GM21528 (cell line): ENCODE measurements around the gene BAZ2B.

Experiments used
- ATAC-seq: cut with Tn5 transposase; IDR thresholded peaks from one replicate; pipeline ENCODE4 v1.9.1; 2021; ENCODE audit warnings: mild to moderate bottlenecking, moderate library complexity; ENCODE audit not compliant: unreplicated experiment, low FRiP score

BAZ2B gene

DNA sequence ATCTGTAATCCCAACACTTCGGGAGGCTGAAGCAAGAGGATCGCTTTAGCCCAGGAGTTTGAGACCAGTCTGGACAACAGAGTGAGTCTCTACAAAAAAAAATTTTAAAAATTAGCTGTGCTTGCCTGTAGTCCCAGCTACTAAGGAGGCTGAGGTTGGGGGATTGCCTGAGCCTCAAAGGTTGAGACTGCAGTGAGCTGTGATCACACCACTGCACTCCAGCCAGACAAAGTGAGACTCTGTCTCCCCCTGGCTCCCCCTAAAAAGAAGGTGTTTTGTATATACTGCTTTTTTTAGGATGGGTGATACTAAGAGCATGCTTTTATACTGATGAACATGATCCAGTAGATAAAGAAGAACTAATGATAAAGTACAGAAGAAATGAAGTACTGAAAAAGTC lies 145.0 kb downstream of the BAZ2B start:
- no peak for ATAC-seq

DNA sequence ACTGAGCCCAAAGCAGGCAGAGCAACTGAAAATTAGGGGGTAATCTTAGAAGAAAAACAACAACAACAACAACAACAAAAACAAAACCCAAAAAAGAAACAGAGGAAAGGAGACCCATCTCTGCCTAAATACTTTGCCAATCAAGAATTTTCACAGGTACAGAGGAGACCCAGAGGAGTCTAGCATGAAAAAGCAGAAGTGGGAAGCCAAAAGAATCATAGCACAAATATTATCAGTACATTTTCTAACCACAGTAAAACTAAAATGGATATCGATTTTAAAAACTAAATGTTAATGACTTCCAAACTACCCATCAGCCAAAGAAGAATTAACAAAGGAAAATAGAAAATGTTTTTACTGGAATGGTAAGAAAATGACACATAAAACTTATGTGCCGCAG lies 148.1 kb downstream of the BAZ2B start:
- no peak for ATAC-seq

DNA sequence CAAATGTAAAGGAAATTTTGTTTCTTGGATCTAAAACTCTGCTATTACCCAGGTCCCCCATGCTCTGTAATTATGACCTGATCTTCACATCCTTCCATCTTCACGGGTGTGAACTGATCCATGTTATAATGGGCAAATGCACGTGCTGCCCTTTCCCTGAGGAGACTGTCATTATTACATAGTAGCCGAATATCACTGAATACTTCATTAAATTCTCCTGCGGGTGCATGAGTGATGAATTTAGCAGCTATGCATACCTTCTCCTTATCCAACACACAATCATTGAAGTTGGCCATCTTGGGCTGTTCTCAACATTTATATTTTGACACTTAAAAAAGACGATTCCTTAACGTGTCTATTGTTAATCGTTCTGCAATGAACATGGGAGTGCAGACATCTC lies 153.4 kb downstream of the BAZ2B start:
- no peak for ATAC-seq

GRCh38 chr2:159462201-159462785 lies 154.1 kb downstream of the BAZ2B start:
- no peak for ATAC-seq

DNA sequence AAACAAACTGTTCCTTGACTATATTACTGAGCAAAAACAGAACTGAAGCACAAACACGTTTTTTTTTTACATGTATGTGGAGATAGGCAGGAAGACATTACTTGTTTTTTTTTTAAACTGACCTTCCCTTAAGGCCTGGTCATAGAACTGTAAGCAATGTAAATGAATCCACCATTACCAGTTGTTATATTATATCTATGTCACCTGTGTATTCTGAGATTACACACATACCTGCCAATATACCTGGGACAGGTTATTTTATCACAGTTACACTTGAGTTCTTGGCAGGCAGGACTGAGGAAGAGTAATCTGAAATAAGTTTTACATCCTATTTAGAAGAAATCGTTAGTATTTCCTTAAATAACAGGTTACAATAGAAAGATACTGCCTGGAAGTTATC lies 155.3 kb downstream of the BAZ2B start:
- no peak for ATAC-seq

- ATAC-seq: no peak
These were observed 156.1 kb downstream of the BAZ2B start for GRCh38 chr2:159460227-159460626.

DNA sequence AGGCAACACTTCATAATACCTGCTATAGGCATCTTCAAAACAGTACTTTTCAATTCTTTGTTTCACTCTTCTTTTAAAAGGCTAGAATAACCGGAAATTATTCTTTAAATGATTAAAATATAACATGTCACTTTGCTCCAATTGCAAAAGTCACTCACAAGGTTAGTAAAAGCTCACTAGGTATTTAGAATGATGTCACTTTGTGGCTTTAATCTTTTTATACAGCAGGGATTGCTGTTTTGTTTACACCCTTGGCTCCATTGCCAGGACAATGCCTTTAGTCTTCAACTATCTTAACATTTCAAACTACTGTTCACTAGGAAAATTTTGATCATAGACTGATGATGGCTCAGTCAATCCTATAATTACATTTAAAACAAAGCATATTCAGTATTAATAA lies 157.1 kb downstream of the BAZ2B start:
- ATAC-seq: no peak

DNA sequence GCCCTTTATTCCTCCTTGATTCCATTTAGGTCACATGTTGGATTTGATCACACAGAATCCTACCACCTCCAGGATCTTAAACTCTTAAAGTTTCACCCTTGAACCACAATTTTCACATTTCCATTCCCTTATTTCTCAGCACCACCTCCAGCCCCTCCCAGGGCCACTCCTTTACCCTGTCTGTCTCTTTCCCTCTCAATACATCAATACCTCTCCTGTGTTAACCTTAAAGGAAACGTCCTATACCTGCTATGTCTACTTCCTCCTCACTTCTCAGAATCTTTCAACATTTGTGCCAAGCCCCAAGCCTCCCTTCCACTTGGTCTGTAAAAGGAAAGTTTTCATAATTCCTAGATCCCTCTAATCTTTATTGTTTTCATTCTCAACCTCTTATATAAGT lies 158.8 kb downstream of the BAZ2B start:
- no peak for ATAC-seq

DNA sequence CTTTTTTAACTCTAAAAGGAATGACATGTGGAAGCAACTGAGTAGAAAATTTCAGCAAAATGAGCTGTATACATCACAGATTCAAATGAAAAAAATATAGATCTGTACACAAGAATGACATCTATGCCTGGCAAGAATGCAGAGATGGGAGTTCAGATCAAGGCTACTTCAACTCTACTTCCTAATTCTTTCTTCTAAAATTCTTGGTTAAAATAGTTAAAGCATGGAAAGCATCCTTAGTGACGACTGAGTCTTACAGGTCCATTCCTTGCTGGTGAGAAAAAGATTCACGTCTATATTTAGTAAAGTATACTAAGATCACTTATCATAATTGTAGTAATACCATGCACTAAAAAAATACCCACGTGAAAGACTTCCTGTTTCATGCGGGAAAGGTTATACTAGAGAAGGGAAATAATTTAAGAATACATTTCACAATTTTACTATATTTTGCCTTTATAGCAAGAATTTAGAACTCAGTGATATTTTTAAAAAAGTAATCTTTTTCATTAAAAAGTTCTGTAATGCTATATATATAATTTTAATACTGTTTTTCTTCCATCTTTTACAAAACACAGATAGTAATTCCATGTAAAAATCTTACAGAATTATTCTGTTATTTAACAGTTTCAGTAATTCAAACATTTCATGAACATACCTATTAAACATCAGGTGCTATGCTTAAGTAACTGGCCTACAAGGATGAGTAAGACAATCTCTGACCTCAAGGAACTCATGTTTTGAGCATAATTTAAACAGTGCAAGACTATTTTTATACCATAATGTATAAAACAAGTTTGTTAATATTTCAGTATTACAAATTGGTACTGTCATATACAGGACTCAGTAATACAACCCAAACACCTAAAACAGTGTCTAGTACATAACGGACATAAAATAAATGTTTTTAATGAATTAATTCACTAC lies 159.6 kb downstream of the BAZ2B start:
- ATAC-seq: no peak

DNA sequence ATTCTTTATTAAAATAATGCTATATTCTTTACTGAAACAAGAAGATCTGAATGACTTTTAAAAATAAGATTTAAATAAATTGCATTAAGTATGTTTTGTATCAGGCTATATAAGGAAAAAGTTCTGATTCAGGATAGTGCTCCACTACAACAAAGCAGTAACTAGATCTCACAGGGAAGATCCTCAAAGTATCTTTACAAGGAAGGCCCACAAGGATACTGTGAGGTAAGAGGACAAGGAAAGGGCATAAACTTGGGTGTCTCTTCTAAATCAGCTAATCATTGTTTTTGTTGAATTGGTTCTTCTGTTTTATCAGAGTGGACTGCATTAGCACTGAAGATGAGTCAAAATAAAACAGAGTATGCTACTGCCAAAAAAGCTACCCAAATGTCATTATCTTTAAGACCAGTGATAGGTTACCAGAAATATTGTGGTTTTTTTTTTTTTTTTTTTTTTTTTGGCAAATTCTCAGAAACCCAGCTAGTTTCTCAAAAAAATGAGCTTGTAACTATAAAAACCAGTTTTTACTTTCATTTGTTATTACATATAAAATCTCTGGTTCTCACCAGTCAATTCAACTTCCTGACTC lies 160.9 kb downstream of the BAZ2B start:
- no peak for ATAC-seq

GRCh38 chr2:159454185-159454584 lies 162.2 kb downstream of the BAZ2B start:
- no peak for ATAC-seq

DNA sequence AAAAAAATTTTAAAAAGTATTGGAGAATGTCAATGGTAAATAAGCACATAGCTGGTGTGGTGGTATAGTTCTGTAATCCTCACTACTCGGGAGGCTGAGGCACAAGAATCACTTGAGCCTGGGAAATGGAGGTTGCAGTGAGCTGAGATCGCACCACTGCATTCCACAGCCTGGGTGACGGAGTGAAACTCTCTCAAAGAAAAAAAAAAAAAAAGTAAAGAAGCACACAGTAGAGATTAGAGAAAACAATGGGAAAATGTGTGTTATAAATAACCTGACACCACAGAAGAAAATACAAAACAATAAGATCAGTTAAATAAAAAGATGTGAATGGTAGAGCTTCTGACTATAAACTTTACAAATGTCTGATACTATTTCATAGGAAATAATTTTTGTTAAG lies 166.2 kb downstream of the BAZ2B start:
- ATAC-seq: no peak

DNA sequence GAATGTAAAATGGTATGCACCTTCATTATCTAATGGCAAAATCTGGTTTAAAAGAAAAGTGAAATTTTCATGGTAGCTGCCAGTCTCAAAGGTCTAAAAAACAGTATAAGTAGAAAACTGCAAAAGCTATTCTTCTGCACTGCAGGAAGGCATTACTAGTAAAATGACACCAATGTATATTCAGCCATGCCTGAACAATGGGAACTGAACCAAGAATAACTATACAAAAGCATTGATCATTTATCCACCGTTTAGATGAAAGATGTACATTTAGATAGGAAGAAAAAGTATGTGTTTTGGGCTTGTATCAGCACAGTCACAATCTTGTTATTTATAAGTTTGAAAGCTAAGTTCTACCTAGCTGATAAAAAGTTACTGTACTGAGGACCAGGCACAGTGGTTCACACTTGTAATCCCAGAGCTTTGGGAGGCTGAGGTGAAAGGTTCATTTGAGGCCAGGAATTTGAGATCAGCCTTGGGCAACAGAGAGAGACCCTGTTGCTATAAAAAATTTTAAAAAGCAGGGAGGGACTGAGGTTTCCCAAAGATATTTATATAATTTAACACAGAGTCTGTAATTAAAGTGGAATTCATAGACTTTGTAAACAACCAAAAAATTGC lies 166.7 kb downstream of the BAZ2B start:
- no peak for ATAC-seq

DNA sequence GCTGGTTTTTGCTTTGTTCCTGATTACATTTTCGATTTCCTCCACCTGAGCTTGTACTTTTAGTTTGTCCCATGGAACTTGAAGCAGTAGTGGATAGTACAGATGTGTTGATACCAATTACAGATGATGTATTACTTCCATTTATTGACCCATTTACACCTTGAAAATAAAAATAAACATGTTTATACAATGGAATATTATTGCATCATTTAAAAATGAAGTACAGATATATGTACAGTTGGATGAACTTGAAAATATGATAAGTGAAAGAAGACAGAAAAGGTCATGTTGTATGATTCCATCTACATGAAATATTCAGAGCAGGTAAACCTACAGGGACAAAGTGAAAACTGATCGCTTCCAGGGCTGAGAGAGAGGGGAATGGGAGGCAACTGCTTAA lies 169.5 kb downstream of the BAZ2B start:
- no peak for ATAC-seq

DNA sequence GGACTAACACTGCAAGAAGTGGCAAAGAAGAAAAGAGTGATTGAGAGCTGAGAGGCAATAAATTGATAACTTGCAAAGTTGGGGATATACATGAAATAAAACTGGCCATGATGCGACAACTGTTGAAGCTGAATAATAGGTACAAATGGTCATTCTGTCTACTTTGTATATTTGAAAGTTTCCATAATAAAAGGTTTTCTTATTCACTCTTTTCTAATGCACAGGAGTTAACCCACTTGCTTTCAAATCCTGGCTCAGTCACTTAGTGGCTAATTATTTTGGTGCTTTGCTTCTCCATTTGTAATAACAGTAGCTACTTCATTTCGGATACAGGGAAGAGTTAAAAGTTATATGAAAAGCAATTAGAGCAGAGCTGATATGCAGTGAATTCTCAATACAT lies 170.1 kb downstream of the BAZ2B start:
- no peak for ATAC-seq

GRCh38 chr2:159445307-159445706 lies 171.0 kb downstream of the BAZ2B start:
- ATAC-seq: no peak

GRCh38 chr2:159444754-159445153 lies 171.6 kb downstream of the BAZ2B start:
- no peak for ATAC-seq

DNA sequence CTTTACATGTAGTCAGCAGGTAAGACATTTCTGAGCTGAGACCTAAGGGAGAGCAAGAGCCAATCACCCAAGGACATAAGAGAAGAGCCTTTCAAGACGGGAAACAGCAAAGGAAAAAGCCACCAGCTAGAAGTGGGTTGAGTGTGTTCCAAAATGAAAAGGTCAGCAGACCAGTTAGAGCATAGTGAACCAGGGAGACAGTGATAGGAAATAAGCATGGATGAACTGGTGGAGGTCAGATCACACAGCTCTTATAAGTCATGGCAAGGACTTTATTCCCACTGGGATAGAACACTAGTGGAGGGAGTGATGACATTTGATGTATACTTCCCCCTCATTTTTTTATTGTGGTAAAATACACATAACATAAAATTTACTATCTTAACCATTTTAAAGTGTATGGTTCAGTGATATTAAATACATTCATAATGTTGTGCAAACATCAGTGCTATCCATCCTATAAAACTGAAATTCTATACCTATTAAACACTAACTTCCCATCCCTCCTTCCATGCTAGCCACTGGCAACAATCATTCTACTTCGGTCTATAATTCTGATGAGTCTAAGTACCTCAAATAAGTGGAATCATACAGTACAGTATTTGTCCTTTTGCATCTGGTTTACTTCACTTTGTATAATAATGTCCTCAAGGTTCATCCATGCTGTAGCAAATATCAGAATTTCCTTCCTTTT lies 174.0 kb downstream of the BAZ2B start:
- ATAC-seq: no peak

DNA sequence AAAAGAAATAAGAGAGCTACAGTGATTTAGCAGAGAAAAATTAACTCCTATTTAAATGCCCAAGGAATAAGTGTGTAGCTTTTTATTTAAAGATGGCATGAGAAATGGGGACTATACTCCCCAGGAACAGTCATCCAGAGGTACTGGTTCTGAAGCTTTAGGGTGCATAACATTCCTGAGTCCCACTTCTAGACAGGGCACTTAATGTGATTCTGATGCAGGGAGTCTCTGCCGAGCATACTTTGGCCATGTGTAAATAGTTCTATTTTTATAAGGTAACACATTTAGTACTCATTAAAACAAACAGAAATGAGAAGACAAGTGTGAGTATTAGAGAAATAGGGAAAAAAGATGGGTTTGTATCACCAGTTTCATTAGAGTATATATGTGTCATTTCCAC lies 175.2 kb downstream of the BAZ2B start:
- no peak for ATAC-seq

DNA sequence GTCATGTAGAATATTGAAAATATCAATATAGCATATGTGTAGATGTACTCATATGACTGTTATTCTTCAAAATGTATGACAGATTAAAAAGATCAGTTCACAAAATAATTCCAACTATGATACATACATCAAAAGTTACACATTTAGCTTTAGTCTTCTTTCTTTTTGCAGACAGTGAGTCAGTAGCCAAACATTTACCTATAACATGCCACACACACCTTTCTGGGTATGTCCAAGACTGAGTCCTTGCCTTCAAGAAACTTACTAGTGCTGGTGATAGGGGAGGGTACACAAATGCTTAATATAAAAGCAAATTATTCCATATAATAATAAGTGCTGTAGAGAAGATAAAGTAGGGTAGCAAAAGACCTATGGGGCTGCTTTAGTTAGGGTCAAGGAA lies 176.9 kb downstream of the BAZ2B start:
- ATAC-seq: no peak
